Measurements from ENCODE around the gene RAB39A. TPM values are rescaled to one million over a fixed set of nuclear protein-coding genes. Genes with fewer than 3 reads are reported as not detected.
"Not testable (repeated sequence)": the region's sequence is repeated elsewhere in the genome, so short reads cannot be mapped to it uniquely, and the experiment has no call there.

Gene RAB39A
- total RNA-seq, 4 donors from 2014 or later = 0.13 to 0.95 (median 0.67) TPM; not detected in 1

DNA sequence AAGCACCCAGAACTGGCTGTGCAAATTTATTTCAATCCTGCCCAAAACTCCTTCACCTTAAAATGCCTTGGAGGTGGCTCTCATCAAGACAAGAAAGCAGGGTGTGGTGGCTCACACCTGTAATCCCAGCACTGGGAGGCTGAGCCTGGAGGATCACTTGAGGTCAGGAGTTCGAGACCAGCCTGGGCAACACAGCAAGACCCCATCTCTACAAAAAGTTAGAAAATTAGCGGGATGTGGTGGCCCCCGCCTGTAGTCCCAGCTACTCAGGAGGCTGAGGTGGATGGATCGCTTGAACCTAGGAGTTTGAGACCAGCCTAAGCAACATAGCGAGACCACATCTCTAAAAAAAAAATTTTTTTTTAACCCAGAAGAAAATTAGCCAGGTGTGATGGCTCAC is 689 bp upstream of the RAB39A start:
- 75 to 80% methylated on average over 4 to 5 of the region's 5 CpGs for WGBS, 2 donors
- DNase-seq = no peak
- peaks cover 0 to 48% (median 7%) of the 10 kb centered on the region in 4 donors for H3K27me3 ChIP-seq
- no peaks in the 10 kb centered on the region for H3K9me3 ChIP-seq
- H3K4me1 ChIP-seq = peaks cover 9 to 18% (median 13%) of the 10 kb centered on the region in 3 donors
- no peaks in the 10 kb centered on the region for H3K36me3 ChIP-seq
- no peak overlapping the region for H3K27ac ChIP-seq
- H3K4me3 ChIP-seq = peak overlapping the region in 2 of 4 donors; percentile 46 to 67
- no peak for TF ChIP-seq POLR2A (IDR thresholded peaks at IDR 0.05)
- TF ChIP-seq, protein P1, sequence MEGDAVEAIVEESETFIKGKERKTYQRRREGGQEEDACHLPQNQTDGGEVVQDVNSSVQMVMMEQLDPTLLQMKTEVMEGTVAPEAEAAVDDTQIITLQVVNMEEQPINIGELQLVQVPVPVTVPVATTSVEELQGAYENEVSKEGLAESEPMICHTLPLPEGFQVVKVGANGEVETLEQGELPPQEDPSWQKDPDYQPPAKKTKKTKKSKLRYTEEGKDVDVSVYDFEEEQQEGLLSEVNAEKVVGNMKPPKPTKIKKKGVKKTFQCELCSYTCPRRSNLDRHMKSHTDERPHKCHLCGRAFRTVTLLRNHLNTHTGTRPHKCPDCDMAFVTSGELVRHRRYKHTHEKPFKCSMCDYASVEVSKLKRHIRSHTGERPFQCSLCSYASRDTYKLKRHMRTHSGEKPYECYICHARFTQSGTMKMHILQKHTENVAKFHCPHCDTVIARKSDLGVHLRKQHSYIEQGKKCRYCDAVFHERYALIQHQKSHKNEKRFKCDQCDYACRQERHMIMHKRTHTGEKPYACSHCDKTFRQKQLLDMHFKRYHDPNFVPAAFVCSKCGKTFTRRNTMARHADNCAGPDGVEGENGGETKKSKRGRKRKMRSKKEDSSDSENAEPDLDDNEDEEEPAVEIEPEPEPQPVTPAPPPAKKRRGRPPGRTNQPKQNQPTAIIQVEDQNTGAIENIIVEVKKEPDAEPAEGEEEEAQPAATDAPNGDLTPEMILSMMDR (IDR thresholded peaks at IDR 0.05) = no peak
- intact Hi-C loops (cut with DNase I) = no loop called here

DNA sequence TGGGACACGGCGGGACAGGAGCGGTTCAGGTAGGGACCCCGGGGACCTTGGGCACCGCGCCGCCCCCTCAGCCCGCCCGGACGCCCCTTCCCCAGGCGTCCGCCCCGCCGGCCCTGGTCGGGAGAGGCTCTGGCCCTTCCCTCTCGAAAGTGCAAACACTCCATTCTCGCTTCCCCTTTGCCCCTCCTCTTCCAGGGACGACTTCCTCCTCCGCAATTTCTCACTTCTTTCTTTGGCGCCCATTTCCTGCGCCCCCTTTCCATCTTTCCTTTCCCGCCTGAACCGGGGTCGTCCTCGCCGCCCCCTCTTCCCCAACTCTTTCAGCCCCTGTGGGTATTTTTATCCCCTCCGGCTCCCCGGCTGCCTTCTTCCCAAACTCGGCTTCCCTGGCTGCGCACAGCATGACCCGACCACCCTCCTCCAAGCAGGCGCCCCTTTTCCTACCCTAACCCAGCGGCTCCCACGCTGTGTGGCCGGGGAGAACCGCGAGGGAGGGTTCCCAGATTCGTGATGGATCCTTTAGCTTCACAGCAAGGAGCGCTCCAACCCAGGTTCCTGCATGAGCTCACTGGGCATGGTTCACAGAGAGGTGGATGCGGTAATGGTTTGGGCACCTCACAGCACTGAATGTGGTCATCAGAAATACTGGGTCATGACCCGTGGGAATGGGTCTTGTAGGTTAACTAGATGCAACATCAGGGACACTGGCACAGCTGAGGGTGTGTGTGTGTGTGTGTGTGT is 689 bp downstream of the RAB39A start:
- intact Hi-C loops (cut with DNase I) = no loop called here
- WGBS, 2 donors = 1 to 4% methylated on average over 27 of the region's 41 CpGs
- peak overlapping the region in 2 of 4 donors; percentile 44 to 67 for H3K27ac ChIP-seq

DNA sequence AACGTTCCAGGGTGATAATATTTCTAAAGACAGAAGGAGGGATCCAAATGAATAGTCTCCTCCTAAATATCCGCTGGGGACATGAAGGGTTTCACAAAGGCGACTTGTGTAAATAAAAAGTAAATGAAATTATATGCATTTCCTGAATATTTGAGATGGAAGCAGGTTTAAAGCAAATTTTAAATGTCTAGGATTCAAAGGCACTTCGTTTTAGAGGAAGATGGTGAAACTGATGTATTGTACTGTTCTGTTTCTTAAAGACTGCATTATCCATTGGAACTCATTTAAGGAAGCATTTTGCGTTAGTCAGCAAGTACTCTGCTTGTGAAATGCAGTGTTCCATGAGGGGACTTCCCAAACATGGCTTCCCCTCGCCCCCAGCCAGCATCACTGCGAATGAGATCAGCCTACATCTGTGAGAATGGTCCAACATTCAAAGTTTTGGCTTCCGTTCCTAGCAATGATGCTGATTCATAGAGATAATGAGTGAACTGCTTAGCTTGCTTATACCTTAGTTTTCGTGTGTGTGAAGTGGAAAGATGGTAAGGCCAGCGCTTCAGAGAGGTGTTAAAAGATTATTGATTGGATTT is 1.5 kb downstream of the RAB39A start:
- WGBS, 2 donors = 32 to 35% methylated on average over 10 of the region's 10 CpGs
- TF ChIP-seq POLR2A (IDR thresholded peaks at IDR 0.05) = no peak
- TF ChIP-seq, protein P1 (IDR thresholded peaks at IDR 0.05) = no peak
- H3K27ac ChIP-seq = no peak overlapping the region
- H3K9me3 ChIP-seq = no peaks in the 10 kb centered on the region
- peak overlapping the region in 1 of 4 donors; percentile 67 for H3K4me3 ChIP-seq
- intact Hi-C loops (cut with DNase I) = no loop called here
- no peak for DNase-seq
- peaks cover 9 to 18% (median 13%) of the 10 kb centered on the region in 3 donors for H3K4me1 ChIP-seq
- no peaks in the 10 kb centered on the region for H3K36me3 ChIP-seq
- H3K27me3 ChIP-seq = peaks cover 0 to 48% (median 7%) of the 10 kb centered on the region in 4 donors

More for the DNA sequence above, 689 bp downstream of the RAB39A start:
- Histone ChIP-seq H3K9me3 (no peaks in the 10 kb centered on the region), H3K36me3 (no peaks in the 10 kb centered on the region), H3K4me3 (peak overlapping the region; percentile 8 to 67 (median 44)), H3K27me3 (peaks cover 0 to 48% (median 7%) of the 10 kb centered on the region in 4 donors), H3K4me1 (peaks cover 9 to 18% (median 13%) of the 10 kb centered on the region in 3 donors)
- DNase-seq = no peak
- TF ChIP-seq, protein P1 (IDR thresholded peaks at IDR 0.05) = no peak
- TF ChIP-seq POLR2A (IDR thresholded peaks at IDR 0.05) = no peak

DNA sequence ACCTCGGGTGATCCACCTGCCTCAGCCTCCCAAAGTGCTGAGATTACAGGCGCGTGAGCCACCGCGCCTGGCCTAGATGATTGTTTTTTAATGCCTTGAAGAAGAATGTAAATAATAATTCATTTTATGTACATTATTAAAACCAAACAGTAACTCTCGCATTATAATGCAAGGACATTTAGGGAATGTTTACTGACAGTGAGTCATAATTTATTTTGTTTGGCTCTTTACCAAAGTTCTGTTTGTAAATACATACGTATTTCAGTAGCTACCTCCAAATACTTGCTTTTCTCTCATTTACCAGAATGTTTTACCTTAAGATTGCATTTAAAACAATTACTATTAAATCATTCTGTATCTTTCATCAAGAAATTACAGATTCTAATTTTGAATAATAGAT is 3.0 kb downstream of the RAB39A start:
- TF ChIP-seq, protein P1 (IDR thresholded peaks at IDR 0.05) = no peak
- no peak for TF ChIP-seq POLR2A (IDR thresholded peaks at IDR 0.05)
- Histone ChIP-seq H3K4me3 (no peak overlapping the region), H3K36me3 (no peaks in the 10 kb centered on the region), H3K27me3 (peaks cover 0 to 48% (median 7%) of the 10 kb centered on the region in 4 donors), H3K27ac (no peak overlapping the region), H3K9me3 (no peaks in the 10 kb centered on the region), H3K4me1 (peaks cover 9 to 18% (median 13%) of the 10 kb centered on the region in 3 donors)
- DNase-seq = no peak
- WGBS, 2 donors = 73 to 76% methylated on average over 7 of the region's 7 CpGs
- intact Hi-C loops (cut with DNase I) = no loop called here

DNA sequence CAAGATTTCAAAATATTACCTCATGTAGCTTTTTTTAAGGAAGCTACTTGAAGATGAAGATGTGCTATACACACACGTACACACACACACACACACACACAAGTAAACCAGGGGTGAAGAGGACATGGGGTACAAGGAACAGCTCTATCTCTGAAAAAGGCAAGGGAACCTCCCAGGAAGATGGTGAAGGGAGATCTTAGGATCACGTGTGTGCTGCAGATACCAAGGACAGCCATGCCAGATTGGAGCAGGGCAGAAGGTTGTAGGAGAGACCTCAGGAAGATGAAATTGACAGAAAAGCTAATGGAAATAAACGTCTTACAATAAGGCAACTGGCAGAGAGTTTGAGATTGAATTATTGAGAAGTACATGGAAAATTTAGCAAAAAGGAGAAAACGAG is 19.7 kb downstream of the RAB39A start:
- H3K9me3 ChIP-seq = no peaks in the 10 kb centered on the region
- intact Hi-C loops (cut with DNase I) = no loop called here
- no peak overlapping the region for H3K4me3 ChIP-seq
- H3K27me3 ChIP-seq = no peaks in the 10 kb centered on the region
- H3K4me1 ChIP-seq = no peaks in the 10 kb centered on the region
- TF ChIP-seq POLR2A (IDR thresholded peaks at IDR 0.05) = no peak
- TF ChIP-seq, protein P1 (IDR thresholded peaks at IDR 0.05) = no peak
- DNase-seq = no peak
- no peaks in the 10 kb centered on the region for H3K36me3 ChIP-seq
- WGBS, 2 donors = 54 to 61% methylated on average over 4 of the region's 4 CpGs
- no peak overlapping the region for H3K27ac ChIP-seq

DNA sequence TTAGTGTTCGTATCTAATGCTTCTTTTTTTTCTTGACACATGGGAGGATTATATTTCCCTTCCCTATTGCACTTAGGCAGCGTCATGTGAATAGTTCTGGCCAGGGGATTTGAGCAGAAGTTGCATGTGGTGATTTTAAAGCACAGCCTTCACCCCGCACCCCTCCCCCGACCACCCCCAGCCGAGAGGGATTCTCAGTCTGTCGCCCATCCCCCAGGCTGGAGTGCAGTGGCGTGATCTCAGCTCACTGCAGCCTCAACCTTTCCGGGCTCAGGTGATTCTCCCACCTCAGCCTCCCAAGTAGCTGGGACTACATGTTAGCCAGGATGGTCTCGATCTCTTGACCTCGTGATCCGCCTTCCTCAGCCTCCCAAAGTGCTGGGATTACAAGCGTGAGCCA is 20.1 kb downstream of the RAB39A start:
- WGBS, 2 donors = 78 to 85% methylated on average over 10 to 11 of the region's 12 CpGs
- DNase-seq; intact Hi-C loops (cut with DNase I); H3K27ac ChIP-seq; H3K9me3 ChIP-seq; H3K36me3 ChIP-seq; H3K27me3 ChIP-seq; H3K4me1 ChIP-seq; H3K4me3 ChIP-seq: not testable (repeated sequence)

Measured in esophagus squamous epithelium (tissue), 5 donors.